KMS-11 (cell line): Measurements from ENCODE around the gene PPM1H.

Experiments used
- H2AFZ ChIP-seq: fragments of 200-600 bp; sonication (generic); 2 replicates; pipeline ENCODE4 v1.6.1; 2016; ENCODE audit warnings: antibody characterized with exemption, mixed run types, low read depth
- H3K27ac ChIP-seq: fragments of 200-600 bp; sonication (generic); 2 replicates; pipeline ENCODE4 v1.6.1; 2016; ENCODE audit warnings: mild to moderate bottlenecking, mixed run types
- H3K27me3 ChIP-seq: fragments of 200-600 bp; sonication (generic); 2 replicates; pipeline ENCODE4 v1.6.1; 2017; ENCODE audit warnings: mild to moderate bottlenecking, low read depth, mixed run types, moderate library complexity; ENCODE audit not compliant: insufficient read depth
- H3K36me3 ChIP-seq: fragments of 200-600 bp; sonication (generic); 2 replicates; pipeline ENCODE4 v1.6.1; 2017; ENCODE audit warnings: mild to moderate bottlenecking, mixed run types; ENCODE audit not compliant: insufficient read depth
- H3K4me1 ChIP-seq: fragments of 200-600 bp; sonication (generic); 2 replicates; pipeline ENCODE4 v1.6.1; 2016; ENCODE audit warnings: mild to moderate bottlenecking, low read depth, mixed run types; ENCODE audit not compliant: poor library complexity, severe bottlenecking
- H3K4me2 ChIP-seq: fragments of 200-600 bp; sonication (generic); 2 replicates; pipeline ENCODE4 v1.7.0; 2016; ENCODE audit warnings: mild to moderate bottlenecking, mixed run types
- H3K4me3 ChIP-seq: fragments of 200-600 bp; sonication (generic); IDR thresholded peaks from 2 replicates; pipeline ENCODE4 v1.6.1; 2017; ENCODE audit warnings: low read depth, low read length, mixed read lengths; ENCODE audit not compliant: insufficient read depth
- H3K79me2 ChIP-seq: fragments of 200-600 bp; sonication (generic); 2 replicates; pipeline ENCODE4 v1.6.1; 2016; ENCODE audit warnings: low read depth, mixed run types; ENCODE audit not compliant: insufficient read depth
- H3K9ac ChIP-seq: fragments of 200-600 bp; sonication (generic); 2 replicates; pipeline ENCODE4 v1.6.1; 2016; ENCODE audit warnings: mild to moderate bottlenecking, mixed run types
- H4K20me1 ChIP-seq: fragments of 200-600 bp; sonication (generic); 2 replicates; pipeline ENCODE4 v1.6.1; 2016; ENCODE audit warnings: mild to moderate bottlenecking, mixed run types; ENCODE audit not compliant: insufficient read depth
- TF ChIP-seq, protein P1 (sequence below): fragments of 200-600 bp; sonication (generic); conservative IDR thresholded peaks from 2 replicates; pipeline ENCODE4 v1.6.1; 2017; ENCODE audit warnings: low read depth, mild to moderate bottlenecking, antibody characterized with exemption, low read length, moderate library complexity, mixed read lengths

The PPM1H gene

GRCh38 chr12:62767946-62768345, 167.0 kb downstream of the PPM1H start:
- TF ChIP-seq, protein P1, sequence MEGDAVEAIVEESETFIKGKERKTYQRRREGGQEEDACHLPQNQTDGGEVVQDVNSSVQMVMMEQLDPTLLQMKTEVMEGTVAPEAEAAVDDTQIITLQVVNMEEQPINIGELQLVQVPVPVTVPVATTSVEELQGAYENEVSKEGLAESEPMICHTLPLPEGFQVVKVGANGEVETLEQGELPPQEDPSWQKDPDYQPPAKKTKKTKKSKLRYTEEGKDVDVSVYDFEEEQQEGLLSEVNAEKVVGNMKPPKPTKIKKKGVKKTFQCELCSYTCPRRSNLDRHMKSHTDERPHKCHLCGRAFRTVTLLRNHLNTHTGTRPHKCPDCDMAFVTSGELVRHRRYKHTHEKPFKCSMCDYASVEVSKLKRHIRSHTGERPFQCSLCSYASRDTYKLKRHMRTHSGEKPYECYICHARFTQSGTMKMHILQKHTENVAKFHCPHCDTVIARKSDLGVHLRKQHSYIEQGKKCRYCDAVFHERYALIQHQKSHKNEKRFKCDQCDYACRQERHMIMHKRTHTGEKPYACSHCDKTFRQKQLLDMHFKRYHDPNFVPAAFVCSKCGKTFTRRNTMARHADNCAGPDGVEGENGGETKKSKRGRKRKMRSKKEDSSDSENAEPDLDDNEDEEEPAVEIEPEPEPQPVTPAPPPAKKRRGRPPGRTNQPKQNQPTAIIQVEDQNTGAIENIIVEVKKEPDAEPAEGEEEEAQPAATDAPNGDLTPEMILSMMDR: no peak
- H3K4me3 ChIP-seq: no peak overlapping the region
- H3K9ac ChIP-seq: no peak overlapping the region
- no peaks in the 10 kb centered on the region for H3K4me1 ChIP-seq
- no peak overlapping the region for H3K4me2 ChIP-seq
- no peaks in the 10 kb centered on the region for H3K27me3 ChIP-seq
- no peak overlapping the region for H2AFZ ChIP-seq
- no peak overlapping the region for H3K27ac ChIP-seq
- no peaks in the 10 kb centered on the region for H3K79me2 ChIP-seq
- no peaks in the 10 kb centered on the region for H4K20me1 ChIP-seq
- H3K36me3 ChIP-seq: no peaks in the 10 kb centered on the region

- Histone ChIP-seq H2AFZ (no peak overlapping the region), H3K4me2 (no peak overlapping the region), H3K79me2 (no peaks in the 10 kb centered on the region), H3K4me1 (no peaks in the 10 kb centered on the region), H4K20me1 (no peaks in the 10 kb centered on the region), H3K27me3 (no peaks in the 10 kb centered on the region), H3K4me3 (no peak overlapping the region), H3K9ac (no peak overlapping the region), H3K36me3 (no peaks in the 10 kb centered on the region), H3K27ac (no peak overlapping the region)
- TF ChIP-seq, protein P1: no peak
These were observed 167.5 kb downstream of the PPM1H start for GRCh38 chr12:62767496-62767895.

DNA sequence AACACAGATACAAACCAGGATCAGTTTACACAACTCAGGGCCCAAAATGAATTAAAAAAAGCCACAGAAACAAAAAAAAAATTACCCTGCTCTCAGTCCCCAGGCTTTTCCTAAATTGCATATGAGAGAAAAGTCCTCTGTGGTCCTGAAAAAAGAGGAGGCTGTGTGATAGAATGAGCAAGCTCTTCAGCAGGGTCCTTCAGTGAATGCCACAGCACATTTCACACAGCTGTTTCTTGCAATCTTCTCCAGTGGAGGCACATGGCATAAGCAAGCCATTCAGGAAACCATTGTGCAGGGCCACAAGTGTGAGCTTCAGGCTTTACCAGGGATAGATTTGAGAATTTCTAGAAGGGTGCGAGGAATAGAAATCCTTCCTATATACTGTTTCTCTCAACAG, 168.5 kb downstream of the PPM1H start:
- Histone ChIP-seq H3K36me3 (no peaks in the 10 kb centered on the region), H3K4me3 (no peak overlapping the region), H3K9ac (no peak overlapping the region), H3K4me2 (no peak overlapping the region), H4K20me1 (no peaks in the 10 kb centered on the region), H3K27me3 (no peaks in the 10 kb centered on the region), H3K27ac (no peak overlapping the region), H3K4me1 (no peaks in the 10 kb centered on the region), H3K79me2 (no peaks in the 10 kb centered on the region), H2AFZ (no peak overlapping the region)
- TF ChIP-seq, protein P1: no peak

DNA sequence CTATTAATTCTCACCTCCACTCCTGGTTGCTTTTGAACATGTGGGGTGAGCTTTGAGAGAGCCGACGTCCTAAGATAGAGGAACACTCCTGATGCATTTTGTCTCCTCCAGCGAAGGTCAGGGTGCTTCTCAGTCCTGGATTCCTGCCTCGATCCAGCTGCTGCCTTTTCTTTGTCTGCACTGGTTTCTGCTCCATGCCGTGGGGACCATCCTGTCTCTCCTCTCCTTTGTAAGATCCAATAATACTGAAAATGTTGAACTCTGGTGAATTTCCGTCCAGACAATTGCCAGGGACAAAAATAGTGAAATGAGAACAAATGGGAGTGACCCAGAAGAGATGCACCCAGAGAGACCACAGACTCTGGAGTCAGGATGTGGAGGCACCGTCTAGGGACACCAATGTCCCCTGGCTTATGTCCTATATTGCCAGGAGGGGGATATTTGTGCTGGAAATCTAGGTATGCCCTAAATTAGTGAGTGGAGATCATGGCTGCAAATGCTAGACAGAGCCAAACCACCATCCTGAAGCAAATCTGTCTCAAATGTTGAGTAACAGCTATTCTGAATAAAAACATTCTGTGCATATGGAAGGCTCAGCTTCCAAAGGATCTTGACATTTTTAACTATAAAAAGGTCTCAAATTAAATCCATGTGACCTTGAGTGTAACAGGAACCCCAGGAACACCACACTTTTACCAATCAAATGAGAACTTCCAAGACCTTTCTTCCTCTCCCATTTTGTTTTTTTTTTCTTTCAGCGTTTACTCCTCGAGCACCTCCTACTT, 170.9 kb downstream of the PPM1H start:
- Histone ChIP-seq H3K4me2 (no peak overlapping the region), H3K79me2 (no peaks in the 10 kb centered on the region), H3K27ac (no peak overlapping the region), H4K20me1 (no peaks in the 10 kb centered on the region), H3K4me1 (no peaks in the 10 kb centered on the region), H3K36me3 (no peaks in the 10 kb centered on the region), H3K4me3 (no peak overlapping the region), H3K27me3 (no peaks in the 10 kb centered on the region), H2AFZ (no peak overlapping the region), H3K9ac (no peak overlapping the region)
- TF ChIP-seq, protein P1: no peak
